Right renal pelvis (tissue), 4 donors: Measurements from ENCODE around the gene HEXIM2. TPM values are rescaled to one million over a fixed set of nuclear protein-coding genes. Genes with fewer than 3 reads are reported as not detected.
A peak's percentile ranks its signal among the peaks of the same experiment; 100 is the strongest.

Experiments used
- DNase-seq, 4 donors: peaks; one replicate each; pipeline ENCODE4 v3.0.0-alpha.2; 2013; ENCODE audit warnings: low read depth in 4 of 4, low spot score in 3 of 4, missing footprints in 1 of 4
- polyA plus RNA-seq, 4 donors: library from polyadenylated mRNA; unstranded; fragments of 120-200 nt; gene quantifications; one replicate each; pipeline ENCODE4 v1.2.1, GENCODE V29; 2013; ENCODE audit not compliant: insufficient read length in 4 of 4

Gene HEXIM2
- polyA plus RNA-seq, 4 donors: 12.8 to 16.5 (median 13.5) TPM

- no peak for DNase-seq
Measured at GRCh38 chr17:45162025-45162687, 481 bp downstream of the HEXIM2 start.

GRCh38 chr17:45164734-45165269, 3.1 kb downstream of the HEXIM2 start:
- no peak for DNase-seq

GRCh38 chr17:45168991-45169752, 7.5 kb downstream of the HEXIM2 start:
- no peak for DNase-seq

GRCh38 chr17:45170280-45170930, 8.7 kb downstream of the HEXIM2 start:
- DNase-seq: no peak

GRCh38 chr17:45170931-45171337, 9.3 kb downstream of the HEXIM2 start:
- DNase-seq: no peak

- no peak for DNase-seq
Measured at GRCh38 chr17:45171338-45172231, 9.9 kb downstream of the HEXIM2 start.

GRCh38 chr17:45172232-45172540, 10.5 kb downstream of the HEXIM2 start:
- DNase-seq: no peak

- DNase-seq: peak in 2 of 4 donors; percentile 72 to 77
Measured at GRCh38 chr17:45172541-45173286, 11.0 kb downstream of the HEXIM2 start.

- DNase-seq: no peak
Measured at GRCh38 chr17:45175759-45176115, 14.1 kb downstream of the HEXIM2 start.

GRCh38 chr17:45177563-45177962, 15.9 kb downstream of the HEXIM2 start:
- no peak for DNase-seq

- DNase-seq: no peak
Measured at GRCh38 chr17:45184144-45184543, 22.5 kb downstream of the HEXIM2 start.

GRCh38 chr17:45186801-45187354, 25.2 kb downstream of the HEXIM2 start:
- no peak for DNase-seq

- no peak for DNase-seq
Measured at GRCh38 chr17:45189009-45189408, 27.3 kb downstream of the HEXIM2 start.

GRCh38 chr17:45190503-45191255, 29.0 kb downstream of the HEXIM2 start:
- DNase-seq: no peak

- DNase-seq: no peak
Measured at GRCh38 chr17:45195424-45195823, 33.7 kb downstream of the HEXIM2 start.

GRCh38 chr17:45197108-45197507, 35.4 kb downstream of the HEXIM2 start:
- DNase-seq: no peak

GRCh38 chr17:45197555-45198334, 36.1 kb downstream of the HEXIM2 start:
- DNase-seq: peak; percentile 73 to 79 (median 77)

- no peak for DNase-seq
Measured at GRCh38 chr17:45200701-45201100, 39.0 kb downstream of the HEXIM2 start.
